ENCODE results near the gene DPM2.
A peak's percentile ranks its signal among the peaks of the same experiment; 100 is the strongest.

The DPM2 gene

DNA sequence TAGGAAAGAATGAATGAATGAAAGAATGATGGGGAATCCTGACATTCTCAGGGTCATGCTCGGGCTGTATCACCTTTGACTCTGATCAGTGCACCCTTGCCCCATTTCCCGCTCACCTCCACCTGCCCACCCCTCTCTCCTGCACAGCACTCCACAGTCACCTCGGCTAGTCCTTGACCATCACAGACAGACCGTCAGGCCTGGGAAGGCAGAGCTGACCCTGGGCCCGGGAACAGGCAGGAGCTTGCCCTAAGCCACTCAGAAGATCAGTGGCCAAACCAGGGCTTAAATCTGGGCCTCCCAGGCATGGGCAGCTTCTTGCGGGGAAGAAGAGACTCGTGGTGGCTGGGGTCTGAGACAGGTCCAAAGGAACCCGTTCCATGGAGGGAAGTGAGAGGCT, 41.8 kb downstream of the DPM2 start:
- no peak for DNase-seq

GRCh38 chr9:127893392-127893791, 44.3 kb downstream of the DPM2 start:
- DNase-seq = no peak

DNA sequence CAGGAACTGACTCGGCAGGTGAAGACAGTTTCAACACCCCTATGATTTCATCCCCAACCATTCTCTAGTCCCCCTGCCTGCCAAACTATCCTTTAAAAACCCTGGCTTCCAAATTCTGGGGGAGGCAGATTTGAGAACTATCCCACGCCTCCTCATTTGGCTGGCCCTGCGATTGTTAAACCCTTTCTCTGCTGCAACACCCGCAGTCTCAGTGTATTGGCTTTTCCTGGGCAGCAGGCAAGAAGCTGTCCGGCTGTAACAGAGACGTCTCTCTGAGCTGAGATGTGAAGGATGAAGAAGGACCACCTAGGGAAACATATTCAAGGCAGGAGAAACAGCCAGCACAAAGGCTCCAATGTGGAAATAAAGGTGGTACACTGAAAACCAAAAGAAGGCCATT, 44.8 kb downstream of the DPM2 start:
- DNase-seq = no peak

GRCh38 chr9:127890053-127890452, 47.6 kb downstream of the DPM2 start:
- no peak for DNase-seq

- DNase-seq = no peak
These were observed 49.9 kb downstream of the DPM2 start for GRCh38 chr9:127887792-127888191.

DNA sequence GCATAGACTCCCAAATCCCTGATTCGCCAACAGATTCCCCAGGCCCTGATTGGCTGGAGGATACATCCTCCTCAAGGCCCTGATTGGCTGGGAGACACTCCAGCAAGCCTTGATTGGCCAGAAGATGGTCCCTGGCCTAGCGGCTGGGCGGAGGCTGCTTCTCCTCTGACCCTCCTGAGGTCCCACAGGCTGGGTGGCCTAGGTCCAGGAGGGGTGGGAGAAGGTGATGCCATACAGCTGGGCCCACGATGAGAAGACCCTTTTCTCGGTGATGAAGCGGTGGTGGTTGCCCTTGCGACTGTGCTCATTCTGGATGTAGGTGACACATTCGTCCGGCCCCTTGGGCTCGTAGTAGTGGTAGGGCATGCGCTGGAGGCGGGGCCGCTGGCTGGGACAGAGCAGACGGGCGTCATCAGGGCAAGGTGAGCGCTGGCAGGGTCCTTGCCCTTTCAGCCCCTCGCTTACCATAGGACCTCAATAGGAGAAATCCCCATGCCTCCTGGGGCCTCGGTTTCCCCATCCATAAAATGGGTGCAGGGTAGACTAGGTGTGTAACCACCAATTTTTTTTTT, 51.2 kb downstream of the DPM2 start:
- DNase-seq = peak; percentile 30

- no peak for DNase-seq
These were observed 52.0 kb downstream of the DPM2 start for GRCh38 chr9:127885508-127886281.

Data from fibroblast of skin of right biceps (primary cell).